ENCODE measurements around the gene LUC7L.
"Not testable (repeated sequence)": the region's sequence is repeated elsewhere in the genome, so short reads cannot be mapped to it uniquely, and the experiment has no call there.

LUC7L gene

DNA sequence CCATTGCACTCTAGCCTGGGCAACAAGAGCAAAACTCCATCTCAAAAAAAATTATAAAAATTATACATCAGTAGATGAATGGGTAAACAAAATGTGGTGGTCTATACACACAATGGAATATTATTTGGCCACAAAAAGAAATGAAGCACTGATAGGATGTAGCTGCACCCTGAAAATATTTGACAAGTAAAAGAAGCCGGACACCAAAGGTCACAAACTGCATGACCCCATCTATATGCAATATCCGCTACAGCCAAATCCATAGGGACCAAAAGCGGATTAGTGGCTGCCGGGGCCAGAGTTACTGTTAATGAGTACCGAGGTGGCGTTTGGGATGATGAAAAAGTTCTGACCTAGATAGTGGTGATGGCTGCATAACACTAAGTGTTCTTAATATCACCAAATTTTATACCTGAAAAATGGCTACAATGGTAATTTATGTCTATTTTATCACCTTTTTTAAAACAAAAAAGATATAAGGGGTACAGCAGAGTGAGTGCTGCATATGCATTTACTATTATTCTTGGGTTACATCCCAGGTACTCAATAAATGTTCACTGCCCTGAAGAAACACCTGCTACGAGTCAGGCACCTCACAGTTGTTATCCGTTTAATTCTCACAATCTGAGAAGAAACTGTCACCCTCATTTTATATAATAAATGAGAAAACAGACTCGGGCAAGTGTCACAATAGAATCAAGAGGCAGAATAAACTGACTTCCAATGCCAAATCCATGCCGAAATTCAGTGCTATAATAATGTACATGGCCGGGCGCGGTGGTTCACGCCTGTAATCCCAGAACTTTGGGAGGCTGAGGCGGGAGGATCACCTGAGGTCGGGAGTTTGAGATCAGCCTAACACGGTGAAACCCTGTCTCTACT, 49.8 kb downstream of the LUC7L start:
- DNase-seq (ENCODE audit: low read depth): no peak

DNA sequence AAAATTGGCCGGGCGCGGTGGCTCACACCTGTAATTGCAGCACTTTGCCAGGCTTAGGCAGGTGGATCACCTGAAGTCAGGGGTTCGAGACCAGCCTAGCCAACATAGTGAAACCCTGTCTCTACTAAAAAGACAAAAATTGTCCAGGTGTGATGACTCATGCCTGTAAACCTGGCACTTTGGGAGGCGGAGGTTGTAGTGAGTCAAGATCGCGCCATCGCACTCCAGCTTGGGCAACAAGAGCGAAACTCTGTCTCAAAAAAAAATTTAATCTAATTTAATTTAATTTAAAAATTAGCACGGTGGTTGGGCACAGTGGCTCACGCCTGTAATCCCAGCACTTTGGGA, 50.6 kb downstream of the LUC7L start:
- DNase-seq (ENCODE audit: low read depth): no peak

DNA sequence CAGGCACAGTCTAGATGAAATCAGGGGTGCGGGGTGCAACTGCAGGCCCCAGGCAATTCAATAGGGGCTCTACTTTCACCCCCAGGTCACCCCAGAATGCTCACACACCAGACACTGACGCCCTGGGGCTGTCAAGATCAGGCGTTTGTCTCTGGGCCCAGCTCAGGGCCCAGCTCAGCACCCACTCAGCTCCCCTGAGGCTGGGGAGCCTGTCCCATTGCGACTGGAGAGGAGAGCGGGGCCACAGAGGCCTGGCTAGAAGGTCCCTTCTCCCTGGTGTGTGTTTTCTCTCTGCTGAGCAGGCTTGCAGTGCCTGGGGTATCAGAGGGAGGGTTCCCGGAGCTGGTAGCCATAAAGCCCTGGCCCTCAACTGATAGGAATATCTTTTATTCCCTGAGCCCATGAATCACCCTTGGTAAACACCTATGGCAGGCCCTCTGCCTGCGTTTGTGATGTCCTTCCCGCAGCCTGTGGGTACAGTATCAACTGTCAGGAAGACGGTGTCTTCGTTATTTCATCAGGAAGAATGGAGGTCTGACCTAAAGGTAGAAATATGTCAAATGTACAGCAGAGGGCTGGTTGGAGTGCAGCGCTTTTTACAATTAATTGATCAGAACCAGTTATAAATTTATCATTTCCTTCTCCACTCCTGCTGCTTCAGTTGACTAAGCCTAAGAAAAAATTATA, 51.1 kb downstream of the LUC7L start:
- no peak for DNase-seq (ENCODE audit: low read depth)

DNA sequence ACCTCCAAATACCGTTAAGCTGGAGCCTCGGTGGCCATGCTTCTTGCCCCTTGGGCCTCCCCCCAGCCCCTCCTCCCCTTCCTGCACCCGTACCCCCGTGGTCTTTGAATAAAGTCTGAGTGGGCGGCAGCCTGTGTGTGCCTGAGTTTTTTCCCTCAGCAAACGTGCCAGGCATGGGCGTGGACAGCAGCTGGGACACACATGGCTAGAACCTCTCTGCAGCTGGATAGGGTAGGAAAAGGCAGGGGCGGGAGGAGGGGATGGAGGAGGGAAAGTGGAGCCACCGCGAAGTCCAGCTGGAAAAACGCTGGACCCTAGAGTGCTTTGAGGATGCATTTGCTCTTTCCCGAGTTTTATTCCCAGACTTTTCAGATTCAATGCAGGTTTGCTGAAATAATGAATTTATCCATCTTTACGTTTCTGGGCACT, 51.8 kb downstream of the LUC7L start:
- no peak for DNase-seq (ENCODE audit: low read depth)

DNA sequence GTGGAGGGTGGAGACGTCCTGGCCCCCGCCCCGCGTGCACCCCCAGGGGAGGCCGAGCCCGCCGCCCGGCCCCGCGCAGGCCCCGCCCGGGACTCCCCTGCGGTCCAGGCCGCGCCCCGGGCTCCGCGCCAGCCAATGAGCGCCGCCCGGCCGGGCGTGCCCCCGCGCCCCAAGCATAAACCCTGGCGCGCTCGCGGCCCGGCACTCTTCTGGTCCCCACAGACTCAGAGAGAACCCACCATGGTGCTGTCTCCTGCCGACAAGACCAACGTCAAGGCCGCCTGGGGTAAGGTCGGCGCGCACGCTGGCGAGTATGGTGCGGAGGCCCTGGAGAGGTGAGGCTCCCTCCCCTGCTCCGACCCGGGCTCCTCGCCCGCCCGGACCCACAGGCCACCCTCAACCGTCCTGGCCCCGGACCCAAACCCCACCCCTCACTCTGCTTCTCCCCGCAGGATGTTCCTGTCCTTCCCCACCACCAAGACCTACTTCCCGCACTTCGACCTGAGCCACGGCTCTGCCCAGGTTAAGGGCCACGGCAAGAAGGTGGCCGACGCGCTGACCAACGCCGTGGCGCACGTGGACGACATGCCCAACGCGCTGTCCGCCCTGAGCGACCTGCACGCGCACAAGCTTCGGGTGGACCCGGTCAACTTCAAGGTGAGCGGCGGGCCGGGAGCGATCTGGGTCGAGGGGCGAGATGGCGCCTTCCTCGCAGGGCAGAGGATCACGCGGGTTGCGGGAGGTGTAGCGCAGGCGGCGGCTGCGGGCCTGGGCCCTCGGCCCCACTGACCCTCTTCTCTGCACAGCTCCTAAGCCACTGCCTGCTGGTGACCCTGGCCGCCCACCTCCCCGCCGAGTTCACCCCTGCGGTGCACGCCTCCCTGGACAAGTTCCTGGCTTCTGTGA, 52.5 kb downstream of the LUC7L start, which contains the start of gene HBA1:
TSS of gene HBA1 (plus strand) at position 204 of the 906 bp plus-strand sequence. CDS start at position 241, 37 bp downstream.
- not testable (repeated sequence) for DNase-seq (ENCODE audit: low read depth)

DNA sequence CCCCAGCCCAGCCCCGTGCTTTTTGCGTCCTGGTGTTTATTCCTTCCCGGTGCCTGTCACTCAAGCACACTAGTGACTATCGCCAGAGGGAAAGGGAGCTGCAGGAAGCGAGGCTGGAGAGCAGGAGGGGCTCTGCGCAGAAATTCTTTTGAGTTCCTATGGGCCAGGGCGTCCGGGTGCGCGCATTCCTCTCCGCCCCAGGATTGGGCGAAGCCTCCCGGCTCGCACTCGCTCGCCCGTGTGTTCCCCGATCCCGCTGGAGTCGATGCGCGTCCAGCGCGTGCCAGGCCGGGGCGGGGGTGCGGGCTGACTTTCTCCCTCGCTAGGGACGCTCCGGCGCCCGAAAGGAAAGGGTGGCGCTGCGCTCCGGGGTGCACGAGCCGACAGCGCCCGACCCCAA, 53.2 kb downstream of the LUC7L start:
- DNase-seq (ENCODE audit: low read depth): not testable (repeated sequence)

DNA sequence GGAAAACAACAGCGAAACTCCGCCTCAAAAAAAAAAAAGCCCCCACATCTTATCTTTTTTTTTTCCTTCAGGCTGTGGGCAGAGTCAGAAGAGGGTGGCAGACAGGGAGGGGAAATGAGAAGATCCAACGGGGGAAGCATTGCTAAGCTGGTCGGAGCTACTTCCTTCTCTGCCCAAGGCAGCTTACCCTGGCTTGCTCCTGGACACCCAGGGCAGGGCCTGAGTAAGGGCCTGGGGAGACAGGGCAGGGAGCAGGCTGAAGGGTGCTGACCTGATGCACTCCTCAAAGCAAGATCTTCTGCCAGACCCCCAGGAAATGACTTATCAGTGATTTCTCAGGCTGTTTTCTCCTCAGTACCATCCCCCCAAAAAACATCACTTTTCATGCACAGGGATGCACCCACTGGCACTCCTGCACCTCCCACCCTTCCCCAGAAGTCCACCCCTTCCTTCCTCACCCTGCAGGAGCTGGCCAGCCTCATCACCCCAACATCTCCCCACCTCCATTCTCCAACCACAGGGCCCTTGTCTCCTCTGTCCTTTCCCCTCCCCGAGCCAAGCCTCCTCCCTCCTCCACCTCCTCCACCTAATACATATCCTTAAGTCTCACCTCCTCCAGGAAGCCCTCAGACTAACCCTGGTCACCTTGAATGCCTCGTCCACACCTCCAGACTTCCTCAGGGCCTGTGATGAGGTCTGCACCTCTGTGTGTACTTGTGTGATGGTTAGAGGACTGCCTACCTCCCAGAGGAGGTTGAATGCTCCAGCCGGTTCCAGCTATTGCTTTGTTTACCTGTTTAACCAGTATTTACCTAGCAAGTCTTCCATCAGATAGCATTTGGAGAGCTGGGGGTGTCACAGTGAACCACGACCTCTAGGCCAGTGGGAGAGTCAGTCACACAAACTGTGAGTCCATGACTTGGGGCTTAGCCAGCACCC, 54.0 kb downstream of the LUC7L start:
- DNase-seq (ENCODE audit: low read depth): no peak

DNA sequence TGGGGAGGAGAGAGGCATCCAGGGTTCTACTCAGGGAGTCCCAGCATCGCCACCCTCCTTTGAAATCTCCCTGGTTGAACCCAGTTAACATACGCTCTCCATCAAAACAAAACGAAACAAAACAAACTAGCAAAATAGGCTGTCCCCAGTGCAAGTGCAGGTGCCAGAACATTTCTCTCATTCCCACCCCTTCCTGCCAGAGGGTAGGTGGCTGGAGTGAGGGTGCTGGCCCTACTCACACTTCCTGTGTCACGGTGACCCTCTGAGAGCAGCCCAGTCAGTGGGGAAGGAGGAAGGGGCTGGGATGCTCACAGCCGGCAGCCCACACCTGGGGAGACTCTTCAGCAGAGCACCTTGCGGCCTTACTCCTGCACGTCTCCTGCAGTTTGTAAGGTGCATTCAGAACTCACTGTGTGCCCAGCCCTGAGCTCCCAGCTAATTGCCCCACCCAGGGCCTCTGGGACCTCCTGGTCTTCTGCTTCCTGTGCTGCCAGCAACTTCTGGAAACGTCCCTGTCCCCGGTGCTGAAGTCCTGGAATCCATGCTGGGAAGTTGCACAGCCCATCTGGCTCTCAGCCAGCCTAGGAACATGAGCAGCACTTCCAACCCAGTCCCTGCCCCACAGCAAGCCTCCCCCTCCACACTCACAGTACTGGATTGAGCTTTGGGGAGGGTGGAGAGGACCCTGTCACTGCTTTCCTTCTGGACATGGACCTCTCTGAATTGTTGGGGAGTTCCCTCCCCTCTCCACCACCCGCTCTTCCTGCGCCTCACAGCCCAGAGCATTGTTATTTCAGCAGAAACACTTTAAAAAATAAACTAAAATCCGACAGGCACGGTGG, 55.1 kb downstream of the LUC7L start:
- DNase-seq (ENCODE audit: low read depth): not testable (repeated sequence)

DNA sequence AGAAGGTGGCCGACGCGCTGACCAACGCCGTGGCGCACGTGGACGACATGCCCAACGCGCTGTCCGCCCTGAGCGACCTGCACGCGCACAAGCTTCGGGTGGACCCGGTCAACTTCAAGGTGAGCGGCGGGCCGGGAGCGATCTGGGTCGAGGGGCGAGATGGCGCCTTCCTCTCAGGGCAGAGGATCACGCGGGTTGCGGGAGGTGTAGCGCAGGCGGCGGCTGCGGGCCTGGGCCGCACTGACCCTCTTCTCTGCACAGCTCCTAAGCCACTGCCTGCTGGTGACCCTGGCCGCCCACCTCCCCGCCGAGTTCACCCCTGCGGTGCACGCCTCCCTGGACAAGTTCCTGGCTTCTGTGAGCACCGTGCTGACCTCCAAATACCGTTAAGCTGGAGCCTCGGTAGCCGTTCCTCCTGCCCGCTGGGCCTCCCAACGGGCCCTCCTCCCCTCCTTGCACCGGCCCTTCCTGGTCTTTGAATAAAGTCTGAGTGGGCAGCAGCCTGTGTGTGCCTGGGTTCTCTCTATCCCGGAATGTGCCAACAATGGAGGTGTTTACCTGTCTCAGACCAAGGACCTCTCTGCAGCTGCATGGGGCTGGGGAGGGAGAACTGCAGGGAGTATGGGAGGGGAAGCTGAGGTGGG, 55.9 kb downstream of the LUC7L start:
- not testable (repeated sequence) for DNase-seq (ENCODE audit: low read depth)

DNA sequence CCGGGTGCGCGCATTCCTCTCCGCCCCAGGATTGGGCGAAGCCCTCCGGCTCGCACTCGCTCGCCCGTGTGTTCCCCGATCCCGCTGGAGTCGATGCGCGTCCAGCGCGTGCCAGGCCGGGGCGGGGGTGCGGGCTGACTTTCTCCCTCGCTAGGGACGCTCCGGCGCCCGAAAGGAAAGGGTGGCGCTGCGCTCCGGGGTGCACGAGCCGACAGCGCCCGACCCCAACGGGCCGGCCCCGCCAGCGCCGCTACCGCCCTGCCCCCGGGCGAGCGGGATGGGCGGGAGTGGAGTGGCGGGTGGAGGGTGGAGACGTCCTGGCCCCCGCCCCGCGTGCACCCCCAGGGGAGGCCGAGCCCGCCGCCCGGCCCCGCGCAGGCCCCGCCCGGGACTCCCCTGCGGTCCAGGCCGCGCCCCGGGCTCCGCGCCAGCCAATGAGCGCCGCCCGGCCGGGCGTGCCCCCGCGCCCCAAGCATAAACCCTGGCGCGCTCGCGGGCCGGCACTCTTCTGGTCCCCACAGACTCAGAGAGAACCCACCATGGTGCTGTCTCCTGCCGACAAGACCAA, 56.8 kb downstream of the LUC7L start, which contains the start of gene HBA2:
TSS of gene HBA2 (plus strand) at position 503 of the 568 bp plus-strand sequence. CDS start at position 540, 37 bp downstream.
- DNase-seq (ENCODE audit: low read depth): not testable (repeated sequence)

DNA sequence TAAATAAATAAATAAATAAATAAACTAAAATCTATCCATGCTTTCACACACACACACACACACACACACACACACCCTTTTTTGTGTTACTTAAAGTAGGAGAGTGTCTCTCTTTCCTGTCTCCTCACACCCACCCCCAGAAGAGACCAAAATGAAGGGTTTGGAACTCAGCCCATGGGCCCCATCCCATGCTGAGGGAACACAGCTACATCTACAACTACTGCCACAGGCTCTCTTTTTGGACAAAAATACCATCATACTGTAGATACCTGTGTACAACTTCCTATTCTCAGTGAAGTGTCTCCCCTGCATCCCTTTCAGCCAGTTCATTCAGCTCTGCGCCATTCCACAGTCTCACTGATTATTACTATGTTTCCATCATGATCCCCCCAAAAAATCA, 58.5 kb downstream of the LUC7L start:
- no peak for DNase-seq (ENCODE audit: low read depth)

DNA sequence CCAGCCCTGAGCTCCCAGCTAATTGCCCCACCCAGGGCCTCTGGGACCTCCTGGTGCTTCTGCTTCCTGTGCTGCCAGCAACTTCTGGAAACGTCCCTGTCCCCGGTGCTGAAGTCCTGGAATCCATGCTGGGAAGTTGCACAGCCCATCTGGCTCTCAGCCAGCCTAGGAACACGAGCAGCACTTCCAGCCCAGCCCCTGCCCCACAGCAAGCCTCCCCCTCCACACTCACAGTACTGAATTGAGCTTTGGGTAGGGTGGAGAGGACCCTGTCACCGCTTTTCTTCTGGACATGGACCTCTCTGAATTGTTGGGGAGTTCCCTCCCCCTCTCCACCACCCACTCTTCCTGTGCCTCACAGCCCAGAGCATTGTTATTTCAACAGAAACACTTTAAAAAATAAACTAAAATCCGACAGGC, 59.2 kb downstream of the LUC7L start:
- DNase-seq (ENCODE audit: low read depth): not testable (repeated sequence)

DNA sequence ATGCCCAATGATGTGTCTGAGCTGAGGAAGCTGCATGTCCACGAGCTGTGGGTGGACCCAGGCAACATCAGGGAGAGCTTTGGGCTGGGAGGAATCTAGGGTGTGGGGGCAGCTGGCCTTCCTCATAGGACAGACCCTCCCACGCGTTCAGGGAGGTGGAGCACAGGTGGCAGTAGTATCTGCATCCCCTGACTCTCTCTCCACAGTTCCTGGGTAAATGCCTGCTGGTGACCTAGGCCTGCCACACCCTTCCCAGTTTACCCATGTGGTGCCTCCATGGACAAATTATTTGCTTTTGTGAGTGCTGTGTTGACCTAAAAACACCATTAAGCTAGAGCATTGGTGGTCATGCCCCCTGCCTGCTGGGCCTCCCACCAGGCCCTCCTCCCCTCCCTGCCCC, 60.2 kb downstream of the LUC7L start:
- no peak for DNase-seq (ENCODE audit: low read depth)

DNA sequence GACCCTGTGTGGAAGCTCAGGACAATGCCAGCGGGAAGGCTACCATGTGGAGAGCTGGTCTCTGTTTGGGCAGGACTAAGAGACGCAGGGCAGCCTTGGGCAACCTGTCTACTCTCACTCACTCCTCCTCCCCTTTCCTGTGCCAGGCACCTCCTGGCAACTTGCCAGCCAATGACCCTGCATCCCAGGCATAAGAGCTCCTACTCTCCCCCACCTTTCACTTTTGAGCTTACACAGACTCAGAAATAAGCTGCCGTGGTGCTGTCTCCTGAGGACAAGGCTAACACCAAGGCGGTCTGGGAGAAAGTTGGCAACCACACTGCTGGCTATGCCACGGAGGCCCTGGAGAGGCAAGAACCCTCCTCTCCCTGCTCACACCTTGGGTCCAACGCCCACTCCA, 60.8 kb downstream of the LUC7L start:
- DNase-seq (ENCODE audit: low read depth): no peak

DNA sequence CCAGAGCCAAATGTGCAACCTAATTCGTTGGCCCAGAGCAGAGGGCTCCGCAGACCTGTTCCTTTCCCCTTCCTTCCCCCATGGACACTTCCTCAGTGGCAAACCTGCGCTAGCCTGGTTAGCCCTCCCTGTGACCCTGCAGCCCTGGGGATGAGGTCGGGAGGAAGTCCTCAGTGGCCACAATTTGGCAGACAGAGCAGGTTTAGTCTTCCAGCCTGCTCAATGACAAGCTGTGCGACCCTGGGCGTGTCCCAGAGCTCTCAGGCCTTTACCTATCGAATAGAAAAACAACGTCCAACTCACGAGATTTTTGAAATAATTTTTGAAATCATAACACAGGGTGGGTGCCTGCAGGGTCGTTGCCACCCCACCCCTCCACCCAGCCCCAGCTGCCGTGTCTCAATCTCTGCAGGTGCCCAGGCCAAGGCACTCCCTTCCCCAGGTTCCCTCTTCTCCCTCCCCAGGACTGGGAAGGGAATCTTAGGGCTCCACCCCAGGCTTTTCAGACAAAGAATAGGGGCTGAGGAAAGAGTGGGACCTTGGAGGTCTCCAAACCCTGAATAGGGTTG, 62.0 kb downstream of the LUC7L start:
- DNase-seq (ENCODE audit: low read depth): no peak

DNA sequence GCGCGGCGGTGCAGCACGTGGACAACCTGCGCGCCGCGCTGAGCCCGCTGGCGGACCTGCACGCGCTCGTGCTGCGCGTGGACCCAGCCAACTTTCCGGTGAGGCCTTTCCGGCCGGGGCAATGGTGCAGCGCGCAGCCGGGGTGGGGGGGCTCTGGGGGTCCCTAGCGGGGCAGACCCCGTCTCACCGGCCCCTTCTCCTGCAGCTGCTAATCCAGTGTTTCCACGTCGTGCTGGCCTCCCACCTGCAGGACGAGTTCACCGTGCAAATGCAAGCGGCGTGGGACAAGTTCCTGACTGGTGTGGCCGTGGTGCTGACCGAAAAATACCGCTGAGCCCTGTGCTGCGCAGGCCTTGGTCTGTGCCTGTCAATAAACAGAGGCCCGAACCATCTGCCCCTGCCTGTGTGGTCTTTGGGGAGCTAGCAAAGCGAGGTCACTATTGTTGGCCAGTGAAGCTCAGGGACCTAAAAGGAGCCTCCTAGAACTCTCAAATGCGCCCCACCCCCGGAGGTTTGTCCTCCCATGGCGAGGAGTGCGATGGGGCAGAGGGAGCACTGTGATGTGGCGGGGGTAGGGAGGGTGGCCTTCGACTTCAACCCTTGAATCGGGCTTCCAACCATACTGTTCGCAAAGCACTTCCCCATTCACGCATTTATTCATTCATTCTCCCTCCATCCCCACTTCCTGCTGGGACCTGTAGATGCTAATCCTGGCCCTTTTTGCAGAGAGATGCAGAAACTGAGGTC, 62.7 kb downstream of the LUC7L start:
- DNase-seq (ENCODE audit: low read depth): no peak

DNA sequence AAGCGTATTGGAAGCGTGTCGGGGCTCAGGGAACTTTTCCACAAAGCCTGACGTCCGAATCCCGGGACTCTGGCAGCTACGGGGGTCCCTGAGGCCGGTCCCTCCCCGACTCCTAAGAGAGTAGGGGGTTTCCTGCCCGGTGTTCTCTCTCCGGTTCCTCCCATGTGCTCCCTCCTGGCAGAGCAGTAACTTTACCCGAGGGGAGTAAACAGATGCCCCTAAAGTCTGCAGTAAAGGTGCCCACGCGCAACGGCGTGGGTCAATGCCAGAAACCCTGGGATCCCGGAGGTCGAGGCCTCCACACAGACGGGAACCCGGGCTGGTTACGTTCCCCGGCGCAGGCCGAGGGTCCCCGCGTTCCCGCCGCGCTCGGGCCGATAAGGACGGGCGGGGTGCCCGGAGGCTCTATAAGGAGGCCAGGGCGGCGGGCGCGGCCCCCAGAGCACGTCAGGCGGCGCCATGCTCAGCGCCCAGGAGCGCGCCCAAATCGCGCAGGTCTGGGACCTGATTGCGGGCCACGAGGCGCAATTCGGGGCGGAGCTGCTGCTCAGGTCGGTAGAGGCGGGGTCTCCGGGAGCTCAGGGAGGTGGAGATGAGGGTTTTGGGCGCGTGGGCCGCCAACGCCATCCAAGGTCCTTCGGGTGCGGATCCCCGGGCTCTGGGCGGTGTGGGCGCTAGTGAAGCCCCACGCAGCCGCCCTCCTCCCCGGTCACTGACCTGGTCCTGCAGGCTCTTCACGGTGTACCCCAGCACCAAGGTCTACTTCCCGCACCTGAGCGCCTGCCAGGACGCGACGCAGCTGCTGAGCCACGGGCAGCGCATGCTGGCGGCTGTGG, 63.5 kb downstream of the LUC7L start, which contains the start of gene HBM:
TSS of gene HBM (plus strand) at position 440 of the 836 bp plus-strand sequence. CDS start at position 460, 20 bp downstream.
- DNase-seq (ENCODE audit: low read depth): no peak
